HS-27A (cell line): ENCODE data around the gene TTYH3.

Source experiments
- DNase-seq: peaks from one replicate; pipeline ENCODE4 v3.0.0-alpha.2; 2012; ENCODE audit warnings: low read depth, missing footprints

TTYH3 gene

DNA sequence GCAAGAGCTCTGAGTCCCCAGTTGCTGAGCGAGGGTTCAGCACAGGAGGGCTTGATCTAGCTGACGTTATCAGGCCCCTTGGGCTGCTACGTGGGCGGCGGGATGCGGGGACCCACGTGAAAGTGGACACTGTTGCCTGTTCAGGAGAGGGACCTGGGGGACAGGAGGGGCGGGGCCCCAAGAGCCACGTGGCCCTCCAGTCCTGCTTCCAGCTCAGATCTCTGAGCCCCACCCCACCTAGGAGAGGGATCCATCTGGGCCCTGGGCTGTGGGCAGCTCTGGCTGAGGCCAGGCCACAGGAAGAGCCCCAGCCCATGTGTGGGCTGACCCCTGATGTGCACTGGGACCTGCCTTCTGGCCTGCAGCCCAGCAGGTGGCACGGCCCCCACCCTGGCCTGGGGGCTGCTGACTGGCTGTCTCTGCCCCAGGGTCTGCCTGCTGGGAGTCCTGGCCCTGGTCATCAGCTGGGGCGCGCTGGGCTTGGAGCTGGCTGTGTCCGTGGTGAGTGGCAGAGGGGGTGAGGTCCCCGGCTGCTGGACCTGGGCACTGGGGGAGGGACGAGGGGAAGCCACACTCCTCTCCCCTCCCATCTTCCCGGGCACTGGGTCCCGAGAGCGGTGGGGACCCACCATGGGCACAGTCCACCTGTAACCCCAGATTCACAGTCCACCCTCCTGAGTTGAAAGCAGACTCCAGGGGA lies 17.5 kb downstream of the TTYH3 start:
- no peak for DNase-seq

DNA sequence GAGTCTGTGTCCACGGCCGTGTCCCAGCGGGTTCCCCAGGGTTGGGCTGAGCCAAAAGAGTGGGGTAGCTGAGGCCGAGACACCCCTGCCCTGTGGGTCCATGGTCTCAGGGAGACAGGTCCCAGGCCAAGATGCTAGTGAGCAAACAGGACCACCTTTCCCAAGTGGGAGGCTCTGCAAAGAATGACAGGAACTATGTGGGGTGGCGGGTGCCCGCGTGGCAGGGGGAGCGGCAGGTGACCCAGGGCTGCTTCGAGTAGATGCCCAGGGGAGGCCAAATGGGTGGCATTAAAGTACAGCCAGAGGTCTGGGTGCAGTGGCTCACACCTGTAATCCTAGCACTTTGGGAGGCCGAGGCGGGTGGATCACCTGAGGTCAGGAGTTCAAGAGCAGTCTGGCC lies 18.2 kb downstream of the TTYH3 start:
- DNase-seq = no peak

DNA sequence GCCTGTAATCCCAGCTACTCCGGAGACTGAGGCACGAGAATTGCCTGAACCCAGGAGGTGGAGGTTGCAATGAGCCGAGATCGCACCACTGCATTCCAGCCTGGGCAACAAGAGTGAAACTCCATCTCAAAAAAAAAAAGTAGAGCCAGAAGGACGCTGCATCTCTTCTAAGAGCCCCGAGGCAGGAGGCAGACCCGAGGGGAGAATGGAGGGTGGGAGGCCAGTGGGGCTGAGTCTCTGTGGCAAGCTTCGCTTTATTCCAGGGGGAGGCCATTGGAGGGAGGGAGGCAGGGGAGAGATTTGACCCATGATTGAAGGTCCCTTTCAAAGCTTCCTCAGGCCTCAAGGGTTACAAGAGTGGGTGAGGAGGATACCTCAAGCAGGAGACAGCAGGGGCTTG lies 18.7 kb downstream of the TTYH3 start:
- DNase-seq = no peak

DNA sequence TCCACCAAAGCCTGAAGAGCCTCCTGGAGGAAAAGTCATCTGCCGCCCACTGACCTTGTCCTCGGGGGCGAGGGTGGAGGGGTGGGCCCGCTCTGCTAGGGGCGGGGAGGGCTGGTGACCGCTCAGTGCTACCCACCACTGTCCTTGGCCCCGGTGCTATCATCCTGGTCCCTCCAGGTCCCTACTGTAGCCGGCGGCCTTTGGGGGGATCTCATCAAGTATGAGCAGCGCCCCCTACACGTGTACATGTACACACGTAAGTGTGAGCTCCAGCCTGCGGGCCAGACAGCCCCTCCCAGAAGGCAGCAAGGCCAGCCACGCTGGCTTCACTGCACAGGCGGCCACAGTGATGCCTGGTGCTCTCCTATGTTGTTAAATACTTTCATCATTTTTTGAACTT lies 19.6 kb downstream of the TTYH3 start:
- DNase-seq = no peak

DNA sequence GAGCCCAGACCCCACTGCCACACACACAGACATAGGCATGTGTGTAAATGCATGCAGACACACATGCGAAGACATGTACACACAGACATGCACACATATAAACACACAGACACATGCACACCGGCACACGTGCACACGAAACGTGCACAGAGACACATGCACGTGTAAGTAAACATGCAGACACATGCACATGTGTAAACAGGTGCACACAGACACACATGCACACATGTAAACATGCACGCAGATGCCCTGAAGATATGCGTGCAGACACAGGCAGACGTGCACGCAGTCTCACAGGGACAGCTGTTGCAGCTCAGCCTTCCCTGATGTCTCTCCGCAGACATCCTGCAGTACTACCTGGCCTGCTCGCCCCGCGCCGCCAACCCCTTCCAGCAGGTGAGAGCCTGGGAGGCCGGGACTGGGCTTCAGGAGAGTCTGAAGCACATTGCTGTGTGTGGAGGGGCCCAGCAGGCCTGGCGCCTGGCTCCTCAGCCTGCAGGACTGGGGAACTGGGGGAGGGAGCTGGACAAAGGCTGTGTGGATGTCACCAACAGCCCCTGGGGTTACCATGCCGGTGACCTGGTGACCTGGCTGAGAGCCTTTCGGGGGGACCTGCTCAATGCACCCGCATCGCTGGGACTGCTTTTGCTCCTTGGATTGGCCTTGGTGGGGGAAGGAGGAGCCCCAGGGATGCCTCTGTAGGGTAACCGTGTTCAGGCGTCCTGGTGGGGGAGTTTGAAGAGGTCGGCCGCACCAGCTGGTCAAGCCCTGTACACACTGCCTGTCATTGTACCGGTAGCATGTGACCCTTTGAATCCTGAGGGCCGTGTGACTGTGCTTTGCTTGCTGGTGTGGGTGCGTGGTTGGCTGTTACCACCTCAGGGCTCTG lies 20.3 kb downstream of the TTYH3 start:
- DNase-seq = no peak

DNA sequence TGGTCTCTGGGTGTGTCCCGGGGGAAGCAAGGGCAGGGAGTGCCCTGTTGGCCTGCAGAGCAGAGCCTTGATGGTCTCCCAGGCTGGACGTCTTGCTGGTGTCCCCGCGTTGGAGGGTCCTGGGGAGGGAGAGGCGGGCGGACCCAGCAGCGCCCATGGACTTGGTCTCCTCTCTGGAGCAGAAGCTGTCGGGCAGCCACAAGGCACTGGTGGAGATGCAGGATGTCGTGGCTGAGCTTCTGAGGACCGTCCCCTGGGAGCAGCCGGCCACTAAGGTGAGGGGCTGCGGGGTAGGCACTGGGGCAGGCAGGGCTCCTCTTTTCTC lies 20.9 kb downstream of the TTYH3 start:
- DNase-seq = no peak

DNA sequence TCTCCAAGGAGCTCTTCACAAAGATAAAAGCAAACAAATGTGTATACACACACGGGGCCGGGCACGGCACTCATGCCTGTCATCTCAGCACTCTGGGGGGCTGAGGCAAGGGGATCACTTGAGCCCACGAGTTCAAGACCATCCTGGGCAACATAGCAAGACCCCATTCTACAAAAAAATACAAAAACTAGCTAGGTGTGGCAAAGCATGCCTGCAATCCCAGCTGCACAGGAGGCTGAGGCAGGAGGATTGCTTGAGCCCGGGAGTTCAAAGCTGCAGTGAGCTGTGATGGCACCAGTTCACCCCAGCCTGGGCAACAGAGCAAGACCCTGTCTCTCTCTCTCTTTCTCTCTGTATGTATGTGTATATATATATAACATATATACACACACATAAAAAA lies 22.3 kb downstream of the TTYH3 start:
- no peak for DNase-seq

DNA sequence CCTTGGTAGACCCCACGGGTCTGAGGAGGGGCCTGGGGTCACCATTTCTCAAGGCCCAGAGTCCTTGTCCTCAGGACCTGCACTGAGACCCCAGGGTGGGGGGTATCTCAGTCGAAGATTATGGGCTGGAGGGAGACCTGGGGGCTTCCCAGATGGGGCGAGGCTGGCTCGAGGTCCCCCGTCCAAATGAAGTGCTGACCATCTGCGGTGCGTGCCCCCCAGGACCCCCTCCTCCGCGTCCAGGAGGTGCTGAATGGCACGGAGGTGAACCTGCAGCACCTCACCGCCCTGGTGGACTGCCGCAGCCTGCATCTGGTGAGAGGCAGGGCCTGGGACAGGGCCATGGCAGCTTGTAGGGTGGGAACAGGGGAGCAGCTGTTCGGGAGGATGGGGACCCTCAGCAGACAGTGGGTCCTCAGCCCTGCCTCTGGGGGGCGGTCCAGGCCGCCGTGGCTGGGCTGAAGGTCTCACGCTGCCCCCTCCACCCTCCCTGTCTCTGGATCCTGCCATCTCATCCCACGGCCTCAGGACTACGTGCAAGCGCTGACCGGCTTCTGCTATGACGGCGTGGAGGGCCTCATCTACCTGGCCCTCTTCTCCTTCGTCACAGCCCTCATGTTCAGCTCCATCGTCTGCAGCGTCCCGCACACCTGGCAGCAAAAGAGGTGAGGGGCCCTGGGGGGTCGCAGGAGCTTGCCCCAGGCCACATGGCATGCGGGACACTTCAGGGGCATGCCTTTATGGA lies 24.3 kb downstream of the TTYH3 start:
- DNase-seq = no peak

DNA sequence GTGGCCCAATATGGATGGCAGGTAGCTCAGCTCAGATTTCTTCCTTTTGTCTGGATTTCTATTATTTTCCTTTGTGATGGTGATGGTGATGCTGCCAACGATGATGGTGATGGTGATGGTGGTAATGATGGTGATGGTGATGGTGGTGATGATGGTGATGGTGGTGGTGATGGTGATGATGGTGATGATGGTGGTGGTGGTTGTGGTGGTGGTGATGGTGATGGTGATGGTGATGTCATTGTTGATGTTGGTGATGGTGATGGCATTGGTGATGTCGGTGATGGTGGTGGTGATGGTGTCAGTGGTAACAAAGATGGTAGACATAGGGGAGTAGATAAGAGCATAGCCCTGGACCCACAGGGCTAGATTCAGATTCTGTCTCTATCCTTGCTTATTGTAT lies 25.4 kb downstream of the TTYH3 start:
- no peak for DNase-seq

DNA sequence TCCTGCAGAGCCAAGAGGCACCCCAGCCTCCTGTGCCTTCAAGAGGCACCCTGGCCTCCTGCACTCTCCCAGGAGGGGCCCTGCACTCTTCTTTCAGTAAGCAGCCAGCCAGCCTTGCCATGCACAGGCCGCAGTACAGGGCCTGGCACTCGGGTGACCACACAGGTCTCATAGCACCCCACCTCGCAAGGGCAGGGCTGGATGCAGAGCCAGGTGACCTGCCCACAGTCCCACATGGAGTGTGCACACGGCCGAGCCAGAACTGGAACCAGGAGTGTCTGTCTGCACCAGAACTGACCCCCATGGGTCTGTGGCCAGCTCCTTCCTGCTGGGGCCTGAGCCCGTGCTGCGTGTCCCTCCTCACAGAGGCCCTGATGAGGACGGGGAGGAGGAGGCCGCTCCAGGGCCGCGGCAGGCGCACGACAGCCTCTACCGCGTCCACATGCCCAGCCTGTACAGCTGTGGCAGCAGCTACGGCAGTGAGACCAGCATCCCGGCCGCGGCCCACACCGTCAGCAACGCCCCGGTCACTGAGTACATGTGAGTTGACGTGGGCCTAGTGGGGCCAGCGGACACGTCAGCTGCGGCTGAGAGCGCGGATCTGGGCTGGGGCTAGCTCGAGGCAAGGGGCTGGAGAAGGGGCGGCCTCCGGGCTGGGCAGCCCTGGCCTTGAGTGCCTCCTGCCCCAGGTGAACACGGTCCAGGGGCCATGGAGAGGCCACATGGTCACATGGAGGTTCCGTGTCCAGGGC lies 26.3 kb downstream of the TTYH3 start:
- no peak for DNase-seq

DNA sequence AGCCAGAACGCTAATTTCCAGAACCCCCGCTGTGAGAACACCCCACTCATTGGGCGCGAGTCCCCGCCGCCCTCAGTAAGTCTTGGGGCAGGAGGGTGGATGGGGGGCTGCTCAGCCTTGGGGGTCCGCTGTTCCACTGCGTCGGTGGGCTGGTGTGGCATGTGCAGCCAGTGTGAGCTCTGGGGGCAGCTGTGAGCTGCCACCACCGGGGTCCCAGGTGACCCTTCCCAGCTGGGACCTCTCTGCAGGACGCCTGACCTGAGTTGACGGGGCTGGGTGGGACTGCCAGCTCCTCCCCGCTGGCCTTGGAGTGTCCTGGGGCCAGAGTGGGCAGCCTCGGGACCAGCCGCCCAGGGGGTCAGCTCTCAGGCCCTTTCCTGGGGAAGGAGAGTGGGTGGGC lies 27.2 kb downstream of the TTYH3 start:
- DNase-seq = no peak

DNA sequence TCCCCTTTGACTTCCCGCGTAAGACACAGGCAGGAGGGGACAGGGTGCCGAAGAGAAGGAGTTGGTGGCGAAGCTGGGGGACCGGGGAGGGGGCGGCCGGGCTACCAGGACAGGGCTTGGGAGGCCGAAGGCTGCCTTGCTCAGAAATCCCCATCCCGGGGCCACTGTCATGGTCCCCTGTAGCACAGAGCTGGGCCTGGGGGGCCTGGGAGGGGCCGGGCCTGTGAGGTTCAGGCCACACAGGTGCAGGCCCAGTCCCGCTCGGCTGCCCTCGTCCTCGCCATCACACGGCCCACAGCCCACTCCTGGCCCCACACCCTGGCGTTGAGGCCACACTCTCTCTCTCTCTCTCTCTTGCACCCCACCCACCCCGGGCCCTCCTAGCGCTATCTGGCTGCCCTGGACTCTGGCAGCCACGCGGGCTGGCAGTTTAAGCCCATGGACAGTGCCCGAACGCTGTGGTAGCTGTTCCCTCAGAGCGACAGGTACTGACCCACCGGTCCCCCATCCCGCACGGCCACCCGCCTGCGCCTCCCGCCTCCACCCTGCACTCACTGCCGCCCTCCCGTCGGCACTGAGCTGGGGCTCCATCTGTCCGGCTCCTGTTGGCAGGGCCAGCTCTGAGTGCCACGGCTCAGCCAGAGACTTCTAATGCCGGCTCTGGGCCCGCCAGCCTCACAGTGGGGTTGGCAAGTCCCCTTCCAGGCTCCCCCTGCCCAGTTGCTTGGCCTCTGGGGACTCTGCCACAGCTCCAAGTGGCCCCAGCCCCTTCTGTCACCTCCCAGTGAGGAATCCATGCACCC lies 28.0 kb downstream of the TTYH3 start:
- no peak for DNase-seq

DNA sequence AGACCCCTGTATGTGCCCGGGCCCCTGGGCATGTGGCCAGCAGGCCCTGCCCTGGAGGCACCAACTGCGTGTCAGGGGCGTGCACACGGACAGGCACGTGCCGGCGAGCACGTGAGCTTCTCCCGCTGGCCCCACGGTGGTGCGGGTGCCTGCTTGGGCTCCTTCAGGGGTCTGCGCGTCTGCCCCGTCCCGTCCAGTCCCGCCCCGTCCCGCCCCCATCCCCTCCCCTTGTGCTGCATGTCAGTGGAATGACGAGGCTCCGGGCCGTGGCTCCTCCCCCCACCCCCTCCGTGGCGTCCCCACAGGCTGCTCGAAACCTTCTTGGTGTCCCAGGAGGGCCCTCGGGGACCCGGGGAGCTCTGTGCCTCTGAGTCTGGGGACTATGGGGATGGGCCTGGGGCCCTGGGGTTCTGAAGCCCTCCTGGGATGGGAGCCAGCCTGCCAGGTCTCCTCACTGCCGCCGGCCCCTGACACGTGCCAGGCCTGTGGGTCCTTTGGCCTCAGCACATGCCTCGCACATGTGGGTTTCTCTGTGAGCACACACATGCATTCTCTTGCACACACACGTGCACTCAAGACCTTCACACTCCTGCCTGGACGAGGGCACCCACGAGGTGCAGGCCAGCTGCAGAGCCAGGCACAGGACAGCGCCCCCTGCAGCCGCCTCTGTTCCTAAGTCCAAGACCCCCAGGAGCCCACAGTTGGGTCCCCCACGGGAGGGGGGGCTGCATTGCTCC lies 28.7 kb downstream of the TTYH3 start:
- DNase-seq = no peak

DNA sequence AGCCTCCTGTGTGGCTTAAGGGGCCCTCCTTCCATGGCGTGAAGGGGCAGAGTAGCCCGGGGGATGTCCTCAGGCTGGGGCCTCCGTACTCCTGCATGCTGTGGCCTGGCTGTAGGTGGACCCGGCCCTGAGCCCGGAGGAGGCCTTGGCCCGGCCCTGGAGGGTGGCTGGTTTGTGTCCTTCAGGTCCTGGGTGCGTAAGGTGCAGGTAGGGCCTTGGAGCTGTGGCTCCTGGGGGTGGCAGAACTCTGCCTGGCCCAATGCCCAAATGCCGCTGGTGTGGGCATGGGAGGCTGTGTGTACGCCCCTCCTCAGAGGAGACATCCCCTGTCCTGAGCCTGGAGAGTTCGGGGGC lies 29.3 kb downstream of the TTYH3 start:
- DNase-seq = no peak

DNA sequence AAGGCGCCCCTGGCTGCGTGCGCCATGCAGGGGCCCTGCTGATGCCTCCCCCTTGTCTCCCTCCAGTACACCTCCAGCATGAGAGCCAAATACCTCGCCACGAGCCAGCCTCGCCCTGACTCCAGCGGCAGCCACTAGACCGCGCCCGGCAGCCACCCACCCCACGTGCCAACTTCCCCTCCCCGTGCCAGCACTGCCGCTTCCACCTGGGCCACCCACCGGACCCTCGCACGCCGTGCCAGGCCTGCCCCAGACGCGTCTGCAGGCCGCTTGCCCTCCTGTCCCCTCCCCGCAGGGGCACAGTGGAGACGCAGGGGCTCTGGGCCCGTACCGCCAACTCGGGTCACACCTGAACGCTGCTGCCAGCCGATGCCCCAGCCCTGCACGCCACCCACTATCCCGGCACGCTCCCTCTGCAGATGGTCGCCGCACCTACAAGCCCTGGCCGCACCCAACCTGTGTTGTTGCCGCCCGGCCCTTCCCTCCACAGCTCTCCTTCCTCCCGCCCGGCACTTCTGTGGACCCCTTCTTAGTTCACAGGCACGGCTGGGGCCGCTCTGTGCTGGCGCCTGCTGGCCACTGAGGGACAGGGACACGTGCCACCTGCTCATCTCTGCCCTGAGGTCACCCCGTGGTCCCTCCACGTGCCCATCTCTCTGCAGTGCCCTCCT lies 30.0 kb downstream of the TTYH3 start:
- DNase-seq = no peak

DNA sequence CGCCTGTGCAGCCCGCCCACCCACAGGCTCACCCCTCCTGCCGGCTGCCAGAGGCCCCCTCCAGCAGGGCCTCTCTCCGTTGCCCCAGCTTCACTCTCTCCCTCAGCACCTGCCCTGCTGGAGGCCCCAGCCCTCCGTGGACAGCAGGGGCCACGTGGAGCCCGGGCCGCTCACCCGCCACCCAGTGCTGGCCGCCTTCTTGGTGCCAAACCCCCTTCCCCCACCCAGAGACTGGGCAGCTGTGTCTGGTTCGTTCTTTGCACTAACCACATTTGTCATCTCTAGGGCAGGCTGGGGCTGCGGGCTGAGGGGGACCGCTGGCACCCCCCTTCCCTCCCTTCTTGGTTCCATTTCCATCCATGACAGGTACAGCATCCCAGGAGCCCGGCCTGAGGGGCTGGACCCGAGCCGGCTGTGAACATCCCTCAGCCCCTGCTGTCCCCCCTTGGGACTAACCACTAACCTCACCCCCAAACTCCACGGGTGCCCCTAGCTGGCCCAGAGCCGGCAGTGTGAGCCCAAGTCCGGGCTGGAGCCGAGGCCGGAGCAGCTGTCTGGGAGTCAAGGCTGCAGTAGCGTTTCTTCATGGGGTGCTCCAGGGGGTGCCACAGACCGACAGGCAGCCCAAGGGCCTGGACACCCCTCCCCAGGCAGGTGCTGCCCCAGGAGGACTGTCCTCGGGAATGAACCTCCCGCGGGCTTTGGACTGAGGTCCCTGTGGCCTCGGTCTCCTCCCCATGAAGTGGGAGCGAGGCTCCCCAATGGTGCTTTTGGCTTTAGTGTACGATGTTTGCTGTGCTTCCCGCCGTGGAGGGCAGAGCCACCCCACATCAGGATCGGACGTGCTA lies 30.7 kb downstream of the TTYH3 start:
- DNase-seq = no peak

DNA sequence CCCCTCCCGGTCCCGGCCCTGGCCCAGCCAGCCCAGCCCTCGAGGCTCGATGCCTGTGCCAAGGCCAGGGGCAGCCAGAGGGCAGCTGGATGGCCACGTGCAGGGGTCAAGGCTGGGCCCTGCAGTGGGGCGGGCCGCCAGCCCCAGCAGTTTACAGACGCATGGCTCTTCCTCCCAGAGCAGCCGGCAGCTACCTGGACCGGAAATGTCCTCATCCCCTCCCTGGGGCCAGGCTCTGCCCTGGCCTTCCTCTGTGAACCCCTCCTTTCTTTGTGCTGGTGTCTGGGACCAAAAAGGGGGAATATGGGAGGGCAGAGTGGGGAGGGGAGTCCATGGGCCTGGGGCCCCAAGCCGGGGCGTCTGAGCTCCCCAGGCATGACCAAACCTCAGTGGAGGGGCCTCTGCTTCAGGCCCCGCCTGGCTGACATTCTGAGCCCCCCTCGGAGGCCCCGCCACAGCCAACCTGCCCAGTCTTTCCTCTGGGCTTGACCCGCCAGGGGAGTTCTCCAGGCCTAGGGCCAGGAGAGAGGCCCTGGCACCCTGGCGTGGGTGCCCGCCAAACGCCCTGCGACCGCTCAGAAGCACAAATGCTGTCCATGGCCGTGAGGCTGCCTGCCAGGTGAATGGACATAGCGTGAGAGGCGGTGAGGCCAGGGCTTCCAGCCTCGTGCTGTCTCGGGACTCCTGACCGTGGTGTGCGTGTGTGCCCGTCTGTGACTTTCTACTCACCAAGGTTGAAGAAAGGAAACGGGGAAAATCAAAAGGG lies 31.5 kb downstream of the TTYH3 start:
- DNase-seq = no peak

DNA sequence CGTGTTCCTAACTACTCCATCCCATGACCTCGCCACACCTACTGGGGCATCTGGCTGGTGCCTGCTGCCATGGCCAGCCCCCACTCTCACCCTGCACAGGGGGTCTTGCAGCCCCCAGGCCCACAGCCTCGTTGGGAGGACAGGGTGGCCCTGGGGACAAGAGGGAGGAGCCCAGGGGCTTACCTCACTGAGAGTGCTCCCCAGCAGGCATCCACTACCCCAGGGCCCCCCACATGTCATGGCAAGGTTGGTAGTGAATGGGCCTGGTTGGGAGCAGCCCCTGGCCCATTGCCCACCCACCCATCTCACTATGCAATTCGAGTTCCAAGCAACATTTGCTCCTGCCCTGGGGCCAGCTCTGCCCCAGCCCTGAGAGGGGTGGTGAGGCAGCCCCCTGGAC lies 32.2 kb downstream of the TTYH3 start:
- DNase-seq = no peak

DNA sequence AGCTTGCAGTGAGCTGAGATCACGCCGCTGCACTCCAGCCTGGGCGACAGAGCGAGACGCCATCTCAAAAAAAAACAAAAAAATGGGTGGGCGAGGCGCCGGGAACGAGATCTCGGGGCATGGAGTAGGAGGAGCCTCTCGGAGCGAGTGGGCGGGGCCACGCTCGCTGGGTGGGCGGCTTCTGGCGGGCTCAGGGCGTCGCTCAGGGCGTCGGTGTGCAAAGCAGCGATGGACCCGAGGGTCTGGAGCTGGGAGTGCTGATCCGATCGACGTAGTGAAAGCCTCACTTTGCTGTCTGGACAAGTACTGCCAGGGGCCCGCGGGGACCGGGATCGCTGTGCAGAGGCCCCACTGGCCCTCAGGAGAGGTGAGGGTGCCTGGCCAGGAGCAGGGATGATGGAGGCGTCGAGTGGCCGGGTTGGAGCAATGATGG lies 33.6 kb downstream of the TTYH3 start:
- DNase-seq = no peak
